RPMI7951 (cell line): ENCODE data around the gene METAP2. TPM values are rescaled to one million over a fixed set of nuclear protein-coding genes. Genes with fewer than 3 reads are reported as not detected.

Source experiments
- DNase-seq: peaks from one replicate; pipeline ENCODE4 v3.0.0-alpha.2; 2012; ENCODE audit warnings: low read depth
- total RNA-seq: library from RNA; depleted of rRNA; stranded (reverse); fragments of >200 nt; shearing (Covaris generic); gene quantifications from 2 replicates; pipeline ENCODE4 v1.2.3, GENCODE V29; 2014

The METAP2 gene
- total RNA-seq, 1 experiment from 2014 or later = 72.0 TPM

- no peak for DNase-seq
Observed at GRCh38 chr12:95513599-95513998, 39.6 kb downstream of the METAP2 start.

DNA sequence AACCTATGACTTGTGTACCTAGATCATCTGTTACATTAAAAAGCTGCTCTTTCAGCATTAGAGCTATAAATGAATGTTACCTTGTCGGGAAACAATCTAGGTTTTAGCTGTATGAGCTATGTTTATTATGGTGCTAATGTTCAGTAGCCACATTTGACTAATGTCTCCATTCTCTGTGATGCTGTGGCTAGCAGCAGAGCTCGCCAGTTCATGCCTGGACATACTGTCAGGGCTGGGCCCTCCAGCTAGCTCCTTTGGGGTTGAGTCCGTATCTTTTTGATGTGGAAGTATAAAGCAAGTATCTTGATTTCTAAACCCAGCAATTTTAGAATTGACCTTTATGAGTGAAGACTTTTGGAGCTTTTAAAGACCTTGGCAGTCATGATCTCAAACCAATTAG lies 41.2 kb downstream of the METAP2 start:
- no peak for DNase-seq

GRCh38 chr12:95516757-95517156 lies 42.8 kb downstream of the METAP2 start:
- no peak for DNase-seq

DNA sequence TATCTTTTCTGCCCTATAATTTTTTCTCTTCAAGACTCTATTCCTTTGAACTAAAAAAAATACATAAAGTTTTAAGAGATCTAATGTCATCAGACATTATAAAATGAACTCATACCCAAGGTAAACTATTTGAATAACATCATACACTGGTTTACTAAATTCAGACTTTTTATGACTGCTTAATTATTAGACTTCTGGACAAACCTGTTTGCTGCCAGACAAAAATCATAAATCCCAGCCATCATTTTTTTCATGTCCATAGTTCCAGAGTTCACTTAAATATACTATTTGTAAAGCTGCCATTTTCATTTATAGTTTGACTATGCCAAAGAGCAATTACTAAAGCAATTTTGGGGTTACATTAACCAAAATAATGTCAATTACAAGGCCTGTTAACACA lies 43.3 kb downstream of the METAP2 start:
- no peak for DNase-seq

- no peak for DNase-seq
Observed at GRCh38 chr12:95518944-95519343, 45.0 kb downstream of the METAP2 start.

DNA sequence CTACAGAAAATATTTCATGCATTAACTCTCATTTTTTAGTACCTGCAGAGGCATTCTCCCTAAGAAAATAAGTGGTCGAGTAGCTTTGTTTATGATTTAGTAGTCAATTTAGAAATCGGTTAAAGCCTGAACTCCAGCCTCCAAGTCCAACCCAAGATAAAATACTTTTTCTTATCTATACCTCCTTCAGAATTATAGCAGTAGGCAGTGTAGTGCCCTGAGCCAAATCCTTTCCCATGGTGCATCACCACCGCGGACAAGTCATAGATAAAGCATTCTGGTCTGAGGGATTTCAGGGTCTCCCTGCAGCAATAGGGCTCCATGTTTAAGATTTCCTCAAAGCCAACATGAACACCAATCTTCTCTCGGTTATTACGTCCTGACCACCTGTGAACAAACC lies 46.9 kb downstream of the METAP2 start:
- DNase-seq = no peak

DNA sequence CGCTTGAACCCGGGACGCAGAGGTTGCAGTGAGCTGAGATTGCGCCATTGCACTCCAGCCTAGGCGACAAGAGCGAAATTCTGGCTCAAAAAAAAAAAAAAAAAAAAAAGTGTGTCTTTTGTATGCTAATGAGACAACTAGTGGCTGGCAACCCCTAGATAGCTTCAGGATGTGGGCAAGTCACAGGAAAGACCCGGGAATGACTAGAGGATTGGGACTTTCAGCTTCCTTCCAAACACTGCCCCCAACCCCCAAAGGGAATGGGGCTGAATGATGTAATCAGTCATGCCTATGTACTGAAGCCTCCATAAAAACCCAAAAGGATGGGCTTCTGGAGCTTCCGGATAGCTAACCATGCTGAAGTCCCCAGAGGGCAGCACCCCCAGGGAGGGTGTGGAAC lies 48.7 kb downstream of the METAP2 start:
- no peak for DNase-seq

- no peak for DNase-seq
Observed at GRCh38 chr12:95528431-95528830, 54.5 kb downstream of the METAP2 start.

DNA sequence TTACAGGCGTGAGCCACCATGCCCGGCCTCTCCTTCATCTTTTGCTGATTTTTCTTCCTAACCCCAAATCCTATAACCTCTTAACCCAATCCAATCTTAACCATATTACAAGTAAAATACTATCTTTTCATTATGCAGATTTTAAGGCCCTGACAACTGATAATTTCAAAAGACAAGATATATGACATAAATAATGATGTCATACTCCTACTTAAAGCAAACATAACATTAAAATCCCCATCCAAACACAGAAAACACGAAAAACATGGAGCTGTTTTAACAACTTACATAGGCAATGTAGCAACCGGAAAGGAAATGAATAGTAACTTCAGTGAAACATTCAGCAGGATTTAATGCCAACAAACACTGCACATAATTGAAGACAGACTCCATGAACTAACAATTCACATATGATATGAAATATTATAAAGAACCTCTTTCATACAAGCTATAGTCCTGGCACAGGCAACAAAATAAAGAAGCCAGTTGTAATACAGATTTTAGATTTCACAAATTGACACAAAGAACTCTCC lies 55.8 kb downstream of the METAP2 start:
- no peak for DNase-seq

DNA sequence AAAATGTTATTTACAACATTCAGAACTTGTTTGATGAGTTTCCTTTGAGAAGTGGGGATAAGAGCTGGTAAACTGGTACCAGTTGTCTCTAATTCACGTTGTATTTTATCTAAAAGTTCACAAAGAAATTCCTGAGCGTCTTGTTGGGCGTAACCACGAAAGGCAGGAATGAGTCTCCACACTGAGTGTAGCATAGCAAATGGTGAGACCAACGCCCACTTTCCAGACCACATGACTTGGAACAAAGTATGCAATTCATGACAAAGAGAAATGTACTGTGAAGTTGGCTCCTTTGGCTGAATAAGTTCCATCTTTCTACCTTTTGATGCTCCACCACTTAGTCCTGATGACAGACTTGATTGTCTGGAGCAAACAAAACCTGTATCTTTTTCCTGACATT lies 58.9 kb downstream of the METAP2 start:
- DNase-seq = peak; percentile 26

DNA sequence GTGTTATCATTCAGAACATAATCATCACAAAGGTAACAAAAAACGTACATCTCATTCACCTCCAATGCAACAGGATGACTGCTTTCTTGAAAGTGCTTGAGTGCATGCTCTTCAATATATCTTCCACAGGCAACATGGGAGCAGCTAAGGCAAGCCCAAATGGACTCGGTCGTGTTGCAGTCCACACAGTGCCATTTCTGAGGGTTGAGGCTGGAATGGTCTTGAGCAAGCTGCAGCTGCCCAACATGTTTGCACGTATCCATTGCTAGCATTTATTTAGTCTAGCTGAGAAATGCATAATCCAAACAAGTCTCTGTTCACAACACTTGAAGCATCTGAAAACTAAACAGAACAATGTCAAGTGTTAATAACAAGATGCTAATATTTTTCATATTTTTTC lies 60.0 kb downstream of the METAP2 start:
- DNase-seq = no peak

DNA sequence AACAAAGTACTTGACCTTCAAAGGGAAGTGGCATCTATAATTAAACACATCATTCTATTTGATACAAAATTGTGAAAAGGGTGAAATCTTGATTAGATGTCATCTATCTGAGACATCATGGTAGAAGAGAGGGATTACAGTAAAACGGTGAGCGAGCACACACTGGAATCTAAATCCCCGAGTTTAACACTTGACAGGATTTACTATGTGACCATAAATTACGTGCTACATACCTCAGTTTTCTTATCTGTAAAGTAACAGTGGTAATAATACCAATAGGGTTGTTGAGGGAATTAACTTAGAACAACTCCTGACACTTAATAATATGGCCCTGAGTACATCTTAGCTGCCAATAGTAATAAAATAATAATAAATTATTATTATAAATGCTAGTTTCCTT lies 64.1 kb downstream of the METAP2 start:
- DNase-seq = no peak

GRCh38 chr12:95538656-95539055 lies 64.7 kb downstream of the METAP2 start:
- DNase-seq = no peak

DNA sequence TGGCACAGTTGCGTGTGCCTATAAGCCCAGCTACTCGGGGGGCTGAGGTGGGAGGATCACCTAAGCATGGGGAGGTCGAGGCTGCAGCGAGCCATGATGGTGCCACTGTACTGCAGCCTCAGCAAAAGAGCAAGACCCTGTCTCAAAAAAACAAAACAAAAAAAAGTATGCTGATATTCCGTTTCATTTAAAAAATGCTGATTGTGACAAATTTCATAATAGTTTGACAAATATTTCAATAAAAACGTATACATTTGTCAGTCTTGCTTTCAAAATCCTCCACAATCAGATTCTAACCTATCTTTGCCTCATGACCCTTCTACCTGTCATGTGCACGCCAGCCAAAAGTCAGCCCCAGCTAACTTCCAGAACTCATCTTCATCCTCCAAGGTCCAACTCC lies 67.5 kb downstream of the METAP2 start:
- no peak for DNase-seq

DNA sequence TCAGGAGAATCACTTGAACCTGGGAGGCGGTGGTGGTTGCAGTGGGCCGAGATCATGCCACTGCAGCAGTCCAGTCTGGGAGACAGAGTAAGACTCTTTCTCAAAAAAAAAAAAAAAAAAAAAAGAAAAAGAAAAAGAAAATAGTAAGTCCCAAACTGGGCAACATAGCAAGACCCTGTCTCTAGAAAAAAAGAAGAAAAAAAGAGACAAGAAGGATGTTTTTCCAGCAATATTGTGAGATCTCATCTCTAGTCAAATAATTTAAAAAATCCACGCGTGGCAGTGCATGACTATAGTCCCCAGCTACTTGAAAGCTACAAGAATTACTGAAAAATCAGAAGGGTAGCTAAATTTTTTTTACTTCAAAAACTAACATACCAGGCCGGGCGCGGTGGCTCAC lies 69.4 kb downstream of the METAP2 start:
- no peak for DNase-seq

DNA sequence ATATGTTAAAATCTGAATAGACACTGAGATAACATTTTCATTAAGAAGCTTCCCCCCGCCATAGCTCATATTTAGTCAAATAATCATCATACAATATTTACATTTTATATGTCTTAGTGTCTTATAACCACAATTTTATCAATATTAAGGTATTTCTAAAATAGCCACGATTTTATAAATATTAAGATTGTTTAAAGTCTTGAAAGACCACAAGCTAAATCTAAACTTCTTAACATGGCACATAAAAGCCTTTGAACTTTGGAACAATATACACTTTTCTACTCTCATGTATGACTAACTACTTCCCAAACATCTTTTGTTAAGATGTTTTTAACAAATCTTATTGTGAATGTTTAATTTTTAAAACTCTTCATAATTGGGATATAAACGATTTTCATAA lies 70.8 kb downstream of the METAP2 start:
- DNase-seq = no peak

DNA sequence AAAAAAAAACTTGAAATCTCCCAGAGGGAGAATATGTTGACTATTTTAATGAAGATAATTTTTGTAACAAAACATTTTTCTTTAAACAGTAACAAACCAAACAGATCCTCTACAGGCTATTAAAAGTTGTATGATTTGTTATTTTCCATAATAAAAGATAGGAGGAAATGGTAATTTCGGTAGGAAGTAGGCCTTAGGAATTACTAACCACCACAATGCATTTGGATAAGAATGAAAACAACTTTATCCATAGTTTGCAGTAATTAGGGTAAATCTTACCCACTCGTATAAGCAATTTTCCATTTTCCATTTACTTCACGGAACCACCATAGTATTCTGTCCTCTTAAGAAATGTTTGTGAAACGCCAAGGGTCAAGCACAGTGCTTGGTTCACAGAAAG lies 71.4 kb downstream of the METAP2 start:
- DNase-seq = no peak

DNA sequence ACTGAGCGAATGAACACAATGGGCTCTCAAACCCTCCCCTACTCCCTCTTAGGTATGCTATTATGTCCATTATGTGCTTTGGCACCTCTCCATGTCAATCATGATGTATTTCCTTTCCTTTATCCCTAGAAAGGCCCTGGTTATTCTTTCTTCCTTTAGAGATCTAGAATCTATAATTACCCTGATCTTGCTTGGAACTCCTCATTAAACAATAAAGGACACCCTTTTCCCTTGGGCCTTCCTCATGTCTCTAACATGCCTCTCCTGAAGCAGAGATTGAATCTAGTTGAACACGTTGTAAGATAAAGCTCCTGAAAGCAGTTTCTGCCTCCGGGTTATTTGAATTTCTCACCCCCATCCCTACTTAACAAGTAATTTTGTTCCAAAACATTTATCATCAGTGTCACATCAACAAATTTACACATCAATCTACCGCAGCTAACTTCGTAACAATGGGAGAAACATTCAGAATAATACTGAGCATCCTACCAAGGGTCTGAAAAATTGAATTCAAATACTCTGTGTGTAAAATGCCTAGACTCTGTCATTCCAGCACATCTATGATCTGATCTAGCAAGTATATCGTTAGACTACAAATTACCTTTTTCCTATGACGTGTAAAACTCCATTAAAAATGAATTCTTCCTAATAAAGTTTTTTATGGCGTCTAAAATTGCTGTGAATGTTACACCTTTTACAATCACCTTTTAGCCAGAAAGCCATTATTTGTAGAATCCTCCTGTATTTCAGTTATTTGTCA lies 72.0 kb downstream of the METAP2 start:
- DNase-seq = no peak

- DNase-seq = no peak
Observed at GRCh38 chr12:95546491-95546813, 72.5 kb downstream of the METAP2 start.

GRCh38 chr12:95547522-95548055 lies 73.6 kb downstream of the METAP2 start:
- no peak for DNase-seq

- DNase-seq = no peak
Observed at GRCh38 chr12:95548056-95548538, 74.1 kb downstream of the METAP2 start.

DNA sequence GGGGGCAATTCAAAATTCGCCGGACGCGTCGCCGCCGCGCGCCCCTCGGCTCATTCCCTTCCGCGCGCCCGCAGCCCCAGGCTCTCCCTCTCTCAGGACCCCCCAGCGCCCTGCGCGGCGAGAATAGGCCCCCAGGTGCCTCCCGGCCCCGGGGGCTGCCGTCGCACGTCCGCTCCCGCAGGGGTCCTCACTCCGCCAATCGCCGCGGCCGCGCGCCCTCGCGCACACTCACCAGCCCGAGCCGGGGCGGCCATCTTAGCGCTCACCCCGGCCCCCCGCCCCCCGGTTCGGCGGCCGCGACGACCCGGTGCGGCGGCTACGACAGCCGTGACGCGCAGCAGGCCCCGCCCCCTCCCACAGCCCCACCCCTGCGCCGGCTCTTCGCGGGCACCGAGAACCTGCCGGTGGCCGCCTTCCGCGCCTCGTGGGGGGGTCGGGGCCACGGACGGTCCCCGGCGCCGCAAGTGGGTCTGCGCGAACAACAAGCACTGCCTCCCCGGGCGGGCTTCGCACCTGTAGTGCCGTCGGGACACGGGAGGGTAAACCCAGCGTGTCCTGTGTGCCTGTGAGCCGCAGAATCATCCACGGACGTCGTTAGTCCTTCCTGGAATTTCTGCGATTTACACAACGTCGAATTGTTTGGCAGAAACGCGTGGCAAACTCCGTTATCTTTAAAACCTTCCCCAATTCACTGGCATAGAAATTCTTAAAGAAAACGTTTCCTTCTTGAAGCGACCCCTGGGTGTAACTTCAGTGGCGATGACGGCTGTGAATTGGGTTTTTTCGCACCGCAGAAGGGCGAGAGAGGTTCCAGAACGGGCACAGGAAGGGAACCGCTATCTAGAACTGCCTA lies 74.8 kb downstream of the METAP2 start:
- DNase-seq = no peak
